Suprapubic skin (tissue), 4 donors: Measurements from ENCODE around the gene STAT1. TPM values are rescaled to one million over a fixed set of nuclear protein-coding genes. Genes with fewer than 3 reads are reported as not detected.

ENCODE experiments used
- DNase-seq, 2 donors: peaks; one replicate each; pipeline ENCODE4 v3.0.0-alpha.2; 2019; ENCODE audit warnings: low spot score in 2 of 2
- H3K27ac ChIP-seq: fragments of 200-600 bp; sonication (generic); one replicate; pipeline ENCODE4 v1.5.1; 2019
- H3K27me3 ChIP-seq: fragments of 200-600 bp; sonication (generic); one replicate; pipeline ENCODE4 v1.5.1; 2019
- H3K36me3 ChIP-seq: fragments of 200-600 bp; sonication (generic); one replicate; pipeline ENCODE4 v1.5.1; 2019
- H3K4me1 ChIP-seq: fragments of 200-600 bp; sonication (generic); one replicate; pipeline ENCODE4 v1.5.1; 2019
- H3K4me3 ChIP-seq: fragments of 200-600 bp; sonication (generic); one replicate; pipeline ENCODE4 v1.5.1; 2019; ENCODE audit warnings: mild to moderate bottlenecking
- H3K9me3 ChIP-seq: fragments of 200-600 bp; sonication (generic); one replicate; pipeline ENCODE4 v1.5.1; 2019
- EP300 ChIP-seq: sonication (generic); formaldehyde crosslinking; IDR thresholded peaks from one replicate; pipeline ENCODE4 v1.6.1; 2017; ENCODE audit warnings: antibody characterized with exemption
- POLR2A ChIP-seq, 2 donors: fragments of 450-650 bp; IDR thresholded peaks; one replicate each; pipeline ENCODE4 v1.6.1; 2017; ENCODE audit warnings: antibody characterized with exemption in 2 of 2, mild to moderate bottlenecking in 2 of 2, moderate library complexity in 2 of 2
- POLR2AphosphoS5 ChIP-seq, 3 donors: sonication (generic); formaldehyde crosslinking; IDR thresholded peaks; one replicate each; pipeline ENCODE4 v1.6.1; 2017; ENCODE audit warnings: antibody characterized with exemption in 3 of 3
- WGBS: methylation state at CpG from one replicate; pipeline ENCODE4 v1.1.5; 2018; 5-methylcytosine and 5-hydroxymethylcytosine counted together
- total RNA-seq, 4 donors: library from RNA; depleted of rRNA; stranded (reverse); fragments of >200 nt; gene quantifications; one replicate each; pipeline ENCODE4 v1.1.0, GENCODE V29; 2016
- TF ChIP-seq, protein P1 (sequence below), 2 donors: fragments of 200-600 bp in 1 of 2; fragments of 450-650 bp in 1 of 2; sonication (generic) in 1 of 2; IDR thresholded peaks; one replicate each; pipeline ENCODE4 v1.5.1; 2016 to 2019; ENCODE audit warnings: antibody characterized with exemption in 2 of 2, mild to moderate bottlenecking in 1 of 2, moderate library complexity in 1 of 2

Gene STAT1
- total RNA-seq, 4 donors from 2014 or later, result 33.5 to 60.7 (median 37.6) TPM

DNA sequence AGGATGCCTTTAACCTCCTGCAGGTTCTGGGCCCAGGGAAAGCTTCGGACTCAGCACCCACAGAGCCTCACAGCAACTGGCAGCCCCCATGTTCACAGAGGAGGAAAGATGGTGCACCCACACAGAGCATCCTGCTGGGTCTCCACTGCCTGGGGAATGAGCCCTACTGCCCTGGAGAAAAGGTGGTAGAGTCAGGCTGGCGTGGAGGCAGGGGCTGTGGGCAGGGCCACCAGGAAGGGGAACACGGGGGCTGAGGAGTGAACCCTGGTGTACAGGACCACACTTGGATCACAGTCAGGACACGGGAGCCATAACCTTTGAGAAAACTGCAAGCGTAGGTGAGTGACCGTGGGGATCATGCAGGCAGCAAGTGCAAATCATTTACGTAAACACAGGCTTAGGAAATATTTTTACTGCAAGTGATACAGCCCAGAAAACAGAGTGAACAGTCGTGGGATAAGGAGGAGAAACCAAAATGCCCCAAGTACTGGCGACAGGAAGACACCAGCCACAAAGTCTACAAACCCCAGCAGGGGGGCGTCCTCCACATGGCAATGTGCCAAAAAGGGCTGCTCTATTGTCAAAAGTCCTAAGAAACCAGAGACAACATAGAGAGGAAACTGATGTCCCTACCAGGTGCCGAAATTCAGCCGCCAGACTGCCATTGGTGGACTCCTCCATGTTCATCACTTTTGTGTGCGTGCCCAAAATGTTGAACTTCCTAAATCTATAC is 27.6 kb downstream of the STAT1 start:
- no peak for DNase-seq
- 84% methylated on average over 13 of the region's 13 CpGs for WGBS
- Histone ChIP-seq H3K27ac (no peak overlapping the region), H3K9me3 (no peaks in the 10 kb centered on the region), H3K4me1 (no peaks in the 10 kb centered on the region), H3K36me3 (peaks cover 100% of the 10 kb centered on the region), H3K4me3 (no peak overlapping the region), H3K27me3 (no peaks in the 10 kb centered on the region)
- TF ChIP-seq, protein P1, sequence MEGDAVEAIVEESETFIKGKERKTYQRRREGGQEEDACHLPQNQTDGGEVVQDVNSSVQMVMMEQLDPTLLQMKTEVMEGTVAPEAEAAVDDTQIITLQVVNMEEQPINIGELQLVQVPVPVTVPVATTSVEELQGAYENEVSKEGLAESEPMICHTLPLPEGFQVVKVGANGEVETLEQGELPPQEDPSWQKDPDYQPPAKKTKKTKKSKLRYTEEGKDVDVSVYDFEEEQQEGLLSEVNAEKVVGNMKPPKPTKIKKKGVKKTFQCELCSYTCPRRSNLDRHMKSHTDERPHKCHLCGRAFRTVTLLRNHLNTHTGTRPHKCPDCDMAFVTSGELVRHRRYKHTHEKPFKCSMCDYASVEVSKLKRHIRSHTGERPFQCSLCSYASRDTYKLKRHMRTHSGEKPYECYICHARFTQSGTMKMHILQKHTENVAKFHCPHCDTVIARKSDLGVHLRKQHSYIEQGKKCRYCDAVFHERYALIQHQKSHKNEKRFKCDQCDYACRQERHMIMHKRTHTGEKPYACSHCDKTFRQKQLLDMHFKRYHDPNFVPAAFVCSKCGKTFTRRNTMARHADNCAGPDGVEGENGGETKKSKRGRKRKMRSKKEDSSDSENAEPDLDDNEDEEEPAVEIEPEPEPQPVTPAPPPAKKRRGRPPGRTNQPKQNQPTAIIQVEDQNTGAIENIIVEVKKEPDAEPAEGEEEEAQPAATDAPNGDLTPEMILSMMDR (IDR thresholded peaks at IDR 0.05), result no peak
- TF ChIP-seq EP300 (no peak), POLR2AphosphoS5 (IDR thresholded peaks at IDR 0.05) (no peak), POLR2A (IDR thresholded peaks at IDR 0.05) (no peak)

DNA sequence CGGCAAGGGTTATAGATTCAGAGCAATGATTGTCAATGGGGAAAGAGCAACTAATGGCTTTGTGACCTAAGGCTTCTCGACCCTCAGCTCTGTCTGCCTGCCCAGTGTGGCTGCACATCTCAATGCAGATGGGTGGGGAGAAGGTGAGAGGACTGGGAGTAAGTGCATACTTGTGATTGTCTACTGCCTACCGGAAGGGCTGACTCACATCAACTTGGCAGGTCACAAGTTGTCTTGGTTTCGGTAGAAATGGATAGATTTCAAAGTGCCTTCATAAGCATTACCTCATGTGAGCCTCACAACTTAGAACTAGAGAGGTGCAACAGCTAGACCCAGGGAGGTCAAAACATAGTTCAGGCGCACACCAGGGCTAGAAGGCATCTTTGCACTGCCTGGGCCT is 29.4 kb downstream of the STAT1 start:
- Histone ChIP-seq H3K27me3 (no peaks in the 10 kb centered on the region), H3K36me3 (peaks cover 100% of the 10 kb centered on the region), H3K9me3 (no peaks in the 10 kb centered on the region), H3K27ac (no peak overlapping the region), H3K4me1 (no peaks in the 10 kb centered on the region), H3K4me3 (no peak overlapping the region)
- TF ChIP-seq EP300, result no peak
- TF ChIP-seq POLR2AphosphoS5 (IDR thresholded peaks at IDR 0.05), result no peak
- TF ChIP-seq, protein P1 (IDR thresholded peaks at IDR 0.05), result no peak
- no peak for TF ChIP-seq POLR2A (IDR thresholded peaks at IDR 0.05)
- DNase-seq, result no peak
- WGBS, result 81% methylated on average over 5 of the region's 5 CpGs

DNA sequence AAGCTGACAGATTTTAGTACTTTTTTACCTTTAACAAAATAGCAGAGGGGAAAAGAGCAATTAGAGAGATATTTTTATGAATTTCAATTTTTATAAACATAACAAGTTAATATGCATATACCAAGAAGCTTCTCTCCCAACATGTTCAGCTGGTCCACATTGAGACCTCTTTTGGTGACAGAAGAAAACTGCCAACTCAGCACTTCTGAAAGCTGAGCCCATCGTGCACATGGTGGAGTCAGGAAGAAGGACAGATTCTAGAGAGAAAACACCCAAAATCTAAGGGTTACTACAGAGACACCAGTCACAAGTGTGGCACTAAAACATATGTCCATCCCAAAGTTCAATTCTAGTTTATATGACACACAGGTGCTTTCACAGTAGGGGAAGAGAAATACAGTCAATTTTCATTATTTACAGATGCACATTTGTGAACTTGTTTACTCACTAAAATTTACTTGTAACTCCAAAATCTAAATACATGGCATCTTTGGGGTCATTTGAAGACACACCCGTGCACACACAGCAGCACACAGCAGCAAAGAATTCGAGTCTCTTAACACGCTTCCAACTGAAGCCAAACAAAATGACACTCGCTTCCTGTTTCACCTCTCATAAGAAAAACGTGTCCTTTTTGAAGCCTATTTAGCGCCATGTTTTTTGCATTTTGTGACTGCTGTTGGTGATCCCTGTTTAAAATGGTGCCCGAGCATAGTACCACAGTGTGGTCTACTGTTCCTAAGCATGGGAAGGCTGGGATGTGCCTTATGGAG is 31.5 kb downstream of the STAT1 start:
- H3K27me3 ChIP-seq, result no peaks in the 10 kb centered on the region
- no peak overlapping the region for H3K4me3 ChIP-seq
- H3K4me1 ChIP-seq, result no peaks in the 10 kb centered on the region
- H3K9me3 ChIP-seq, result no peaks in the 10 kb centered on the region
- WGBS, result 88% methylated on average over 8 of the region's 8 CpGs
- DNase-seq, result no peak
- peaks cover 97% of the 10 kb centered on the region for H3K36me3 ChIP-seq
- H3K27ac ChIP-seq, result no peak overlapping the region
- TF ChIP-seq POLR2AphosphoS5 (IDR thresholded peaks at IDR 0.05) (no peak), EP300 (no peak), POLR2A (IDR thresholded peaks at IDR 0.05) (no peak)
- TF ChIP-seq, protein P1 (IDR thresholded peaks at IDR 0.05), result no peak

DNA sequence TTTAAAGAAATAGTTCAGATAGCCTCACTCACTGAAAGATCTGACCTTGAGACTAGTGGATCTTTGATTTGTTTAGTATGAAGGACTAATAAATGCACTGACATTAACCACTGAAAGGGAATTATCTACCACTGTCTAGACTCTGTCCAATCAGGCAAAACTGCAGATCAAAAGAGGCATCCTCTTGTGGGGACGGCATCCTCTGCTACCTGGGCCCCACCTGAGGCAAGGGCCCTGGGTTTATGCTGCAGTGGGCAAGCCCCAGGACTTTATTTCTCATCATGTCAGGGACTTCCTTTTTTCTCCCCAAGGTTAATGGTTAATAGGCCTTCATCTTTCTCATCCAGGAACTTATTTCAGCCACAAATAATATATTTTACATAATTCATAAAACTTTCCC is 32.2 kb downstream of the STAT1 start:
- Histone ChIP-seq H3K36me3 (peaks cover 97% of the 10 kb centered on the region), H3K4me3 (no peak overlapping the region), H3K27ac (no peak overlapping the region), H3K27me3 (no peaks in the 10 kb centered on the region), H3K9me3 (no peaks in the 10 kb centered on the region), H3K4me1 (no peaks in the 10 kb centered on the region)
- DNase-seq, result no peak
- 87% methylated on average over 1 of the region's 1 CpG for WGBS
- TF ChIP-seq, protein P1 (IDR thresholded peaks at IDR 0.05), result no peak
- TF ChIP-seq POLR2A (IDR thresholded peaks at IDR 0.05) (no peak), POLR2AphosphoS5 (IDR thresholded peaks at IDR 0.05) (no peak), EP300 (no peak)

DNA sequence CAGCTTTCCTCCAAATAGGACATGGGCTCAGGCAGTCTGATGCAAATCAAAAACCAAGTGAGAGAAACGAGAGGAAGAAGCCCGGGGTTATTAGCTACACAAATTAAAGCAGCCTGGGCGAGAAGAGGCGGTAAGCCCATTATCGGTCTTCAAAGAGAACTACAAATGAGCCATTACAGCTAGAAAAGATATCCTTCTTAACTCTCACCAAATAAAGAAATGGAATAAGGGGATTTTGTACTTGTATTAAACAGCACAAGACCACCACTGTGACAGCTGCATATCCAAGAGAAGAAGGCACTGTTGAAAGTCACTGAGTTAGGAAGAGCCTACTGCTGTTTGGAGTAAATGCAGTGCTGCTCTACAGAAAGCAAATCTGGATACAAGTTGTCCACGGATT is 32.6 kb downstream of the STAT1 start:
- Histone ChIP-seq H3K27me3 (no peaks in the 10 kb centered on the region), H3K4me1 (no peaks in the 10 kb centered on the region), H3K36me3 (peaks cover 97% of the 10 kb centered on the region), H3K9me3 (no peaks in the 10 kb centered on the region), H3K27ac (no peak overlapping the region), H3K4me3 (no peak overlapping the region)
- 89% methylated on average over 6 of the region's 6 CpGs for WGBS
- no peak for DNase-seq
- TF ChIP-seq, protein P1 (IDR thresholded peaks at IDR 0.05), result no peak
- TF ChIP-seq EP300 (no peak), POLR2AphosphoS5 (IDR thresholded peaks at IDR 0.05) (no peak), POLR2A (IDR thresholded peaks at IDR 0.05) (no peak)
